Activated B cell treated with CpG ODN at 0.5 μM for 24 hours (primary cell): Measurements from ENCODE around the gene PTPN1. TPM values are rescaled to one million over a fixed set of nuclear protein-coding genes. Genes with fewer than 3 reads are reported as not detected.

ENCODE experiments used
- ATAC-seq: fragments of 200-7000 bp; cut with Tn5 transposase; one replicate; pipeline ENCODE4 v1.10.0; 2021; ENCODE audit warnings: low read depth, mild to moderate bottlenecking, moderate library complexity
- CTCF ChIA-PET: fragments of 350-600 bp; sonication (Branson Sonifier 250); formaldehyde crosslinking; loops from one replicate; lab custom pipeline; 2021; ENCODE audit warnings: antibody characterized with exemption; lab: Charles Lee
- POLR2A ChIA-PET: fragments of 350-600 bp; sonication (Branson Sonifier 250); formaldehyde crosslinking; loops from one replicate; lab custom pipeline; 2021; ENCODE audit warnings: antibody characterized with exemption; lab: Charles Lee
- DNase-seq: peaks from one replicate; pipeline ENCODE4 v3.0.0; 2022
- H3K27ac Mint-ChIP-seq: one replicate; pipeline ENCODE4 v1.8.0; 2020; ENCODE audit warnings: mixed read lengths
- H3K27me3 Mint-ChIP-seq: one replicate; pipeline ENCODE4 v1.8.0; 2021; ENCODE audit warnings: mixed read lengths
- H3K36me3 Mint-ChIP-seq: one replicate; pipeline ENCODE4 v1.8.0; 2021; ENCODE audit warnings: low read depth, mixed read lengths
- H3K4me1 Mint-ChIP-seq: one replicate; pipeline ENCODE4 v1.8.0; 2021; ENCODE audit warnings: mixed read lengths
- H3K4me3 Mint-ChIP-seq: one replicate; pipeline ENCODE4 v1.8.0; 2020; ENCODE audit warnings: mild to moderate bottlenecking, mixed read lengths
- H3K9me3 Mint-ChIP-seq: one replicate; pipeline ENCODE4 v1.8.0; 2020; ENCODE audit warnings: mixed read lengths
- intact Hi-C: fragments of 100-400 bp; cut with micrococcal nuclease; formaldehyde crosslinking; loops from one replicate; pipeline ENCODE4 v1.15.1; 2024
- total RNA-seq: library from RNA; stranded (reverse); gene quantifications from 2 replicates; pipeline ENCODE4 v1.2.3, GENCODE V29; 2022
- TF ChIP-seq, protein P1 (sequence below): fragments of 200-600 bp; IDR thresholded peaks from one replicate; pipeline ENCODE4 v1.8.0; 2022; ENCODE audit warnings: antibody characterized with exemption, mild to moderate bottlenecking

Gene PTPN1
- total RNA-seq, 1 donor from 2014 or later = 227 TPM

DNA sequence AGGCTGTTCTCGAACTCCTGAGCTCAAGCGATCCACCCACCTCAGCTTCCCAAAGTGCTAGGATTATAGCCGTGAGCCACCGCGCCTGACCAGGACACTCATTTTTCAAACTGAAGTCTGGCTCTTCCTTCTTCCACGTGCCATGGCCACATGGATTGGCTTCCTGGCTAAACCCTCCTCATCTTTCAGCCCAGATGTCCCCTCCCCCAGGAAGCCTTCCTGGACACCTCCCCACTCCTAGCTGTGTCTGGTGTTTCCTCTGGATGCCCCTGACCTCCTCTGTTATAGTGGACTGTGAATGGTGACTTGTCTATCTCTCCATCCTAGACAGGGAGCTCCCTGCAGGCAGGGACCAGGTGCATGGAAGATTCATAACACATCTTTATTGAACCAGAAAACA is 124.0 kb downstream of the PTPN1 start:
- CTCF ChIA-PET = no interaction called here
- Mint-ChIP-seq H3K4me1 (no peaks in the 10 kb centered on the region), H3K4me3 (no peak overlapping the region), H3K36me3 (no peaks in the 10 kb centered on the region), H3K27me3 (no peaks in the 10 kb centered on the region), H3K27ac (no peak overlapping the region), H3K9me3 (no peaks in the 10 kb centered on the region)
- ATAC-seq (no peak), DNase-seq (no peak)
- intact Hi-C loops = no loop called here
- TF ChIP-seq, protein P1, sequence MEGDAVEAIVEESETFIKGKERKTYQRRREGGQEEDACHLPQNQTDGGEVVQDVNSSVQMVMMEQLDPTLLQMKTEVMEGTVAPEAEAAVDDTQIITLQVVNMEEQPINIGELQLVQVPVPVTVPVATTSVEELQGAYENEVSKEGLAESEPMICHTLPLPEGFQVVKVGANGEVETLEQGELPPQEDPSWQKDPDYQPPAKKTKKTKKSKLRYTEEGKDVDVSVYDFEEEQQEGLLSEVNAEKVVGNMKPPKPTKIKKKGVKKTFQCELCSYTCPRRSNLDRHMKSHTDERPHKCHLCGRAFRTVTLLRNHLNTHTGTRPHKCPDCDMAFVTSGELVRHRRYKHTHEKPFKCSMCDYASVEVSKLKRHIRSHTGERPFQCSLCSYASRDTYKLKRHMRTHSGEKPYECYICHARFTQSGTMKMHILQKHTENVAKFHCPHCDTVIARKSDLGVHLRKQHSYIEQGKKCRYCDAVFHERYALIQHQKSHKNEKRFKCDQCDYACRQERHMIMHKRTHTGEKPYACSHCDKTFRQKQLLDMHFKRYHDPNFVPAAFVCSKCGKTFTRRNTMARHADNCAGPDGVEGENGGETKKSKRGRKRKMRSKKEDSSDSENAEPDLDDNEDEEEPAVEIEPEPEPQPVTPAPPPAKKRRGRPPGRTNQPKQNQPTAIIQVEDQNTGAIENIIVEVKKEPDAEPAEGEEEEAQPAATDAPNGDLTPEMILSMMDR = no peak
- POLR2A ChIA-PET = no interaction called here

Other genes with a start within 250 kb of the PTPN1 start
- gene RIPOR3, start 181.2 kb downstream of the PTPN1 start, total RNA-seq = not detected in 2 replicates
- 3.8 and 5.7 TPM in 2 replicates for gene PARD6B, start 221.2 kb downstream of the PTPN1 start, total RNA-seq